KMS-11 (cell line): ENCODE data around the gene ST8SIA2.

Source experiments
- H2AFZ ChIP-seq: fragments of 200-600 bp; sonication (generic); 2 replicates; pipeline ENCODE4 v1.6.1; 2016; ENCODE audit warnings: antibody characterized with exemption, mixed run types, low read depth
- H3K27ac ChIP-seq: fragments of 200-600 bp; sonication (generic); 2 replicates; pipeline ENCODE4 v1.6.1; 2016; ENCODE audit warnings: mild to moderate bottlenecking, mixed run types
- H3K27me3 ChIP-seq: fragments of 200-600 bp; sonication (generic); 2 replicates; pipeline ENCODE4 v1.6.1; 2017; ENCODE audit warnings: mild to moderate bottlenecking, low read depth, mixed run types, moderate library complexity; ENCODE audit not compliant: insufficient read depth
- H3K36me3 ChIP-seq: fragments of 200-600 bp; sonication (generic); 2 replicates; pipeline ENCODE4 v1.6.1; 2017; ENCODE audit warnings: mild to moderate bottlenecking, mixed run types; ENCODE audit not compliant: insufficient read depth
- H3K4me1 ChIP-seq: fragments of 200-600 bp; sonication (generic); 2 replicates; pipeline ENCODE4 v1.6.1; 2016; ENCODE audit warnings: mild to moderate bottlenecking, low read depth, mixed run types; ENCODE audit not compliant: poor library complexity, severe bottlenecking
- H3K4me2 ChIP-seq: fragments of 200-600 bp; sonication (generic); 2 replicates; pipeline ENCODE4 v1.7.0; 2016; ENCODE audit warnings: mild to moderate bottlenecking, mixed run types
- H3K4me3 ChIP-seq: fragments of 200-600 bp; sonication (generic); IDR thresholded peaks from 2 replicates; pipeline ENCODE4 v1.6.1; 2017; ENCODE audit warnings: low read depth, low read length, mixed read lengths; ENCODE audit not compliant: insufficient read depth
- H3K79me2 ChIP-seq: fragments of 200-600 bp; sonication (generic); 2 replicates; pipeline ENCODE4 v1.6.1; 2016; ENCODE audit warnings: low read depth, mixed run types; ENCODE audit not compliant: insufficient read depth
- H3K9ac ChIP-seq: fragments of 200-600 bp; sonication (generic); 2 replicates; pipeline ENCODE4 v1.6.1; 2016; ENCODE audit warnings: mild to moderate bottlenecking, mixed run types
- H4K20me1 ChIP-seq: fragments of 200-600 bp; sonication (generic); 2 replicates; pipeline ENCODE4 v1.6.1; 2016; ENCODE audit warnings: mild to moderate bottlenecking, mixed run types; ENCODE audit not compliant: insufficient read depth
- TF ChIP-seq, protein P1 (sequence below): fragments of 200-600 bp; sonication (generic); conservative IDR thresholded peaks from 2 replicates; pipeline ENCODE4 v1.6.1; 2017; ENCODE audit warnings: low read depth, mild to moderate bottlenecking, antibody characterized with exemption, low read length, moderate library complexity, mixed read lengths

The ST8SIA2 gene

DNA sequence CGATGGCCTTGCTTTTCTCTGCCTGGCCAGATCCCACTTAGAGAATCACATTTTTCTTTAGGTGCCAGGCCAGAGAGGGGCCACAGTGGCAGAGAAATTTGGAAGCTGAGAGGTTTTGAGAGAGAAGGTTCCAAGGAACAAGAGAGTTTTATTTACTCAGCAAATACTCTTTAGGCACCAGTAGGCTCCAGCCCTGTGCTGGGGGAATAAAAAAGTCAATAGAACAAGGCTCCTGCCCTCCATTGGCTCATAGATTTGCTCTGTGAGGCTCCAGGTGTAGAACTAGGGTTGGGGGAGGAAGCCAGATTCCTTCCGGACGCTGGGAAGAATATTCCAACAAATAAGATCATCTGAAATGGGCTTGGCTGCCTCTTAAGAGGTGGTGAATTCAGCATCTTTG lies 59.9 kb downstream of the ST8SIA2 start:
- H3K27me3 ChIP-seq, result no peaks in the 10 kb centered on the region
- H3K4me1 ChIP-seq, result no peaks in the 10 kb centered on the region
- no peaks in the 10 kb centered on the region for H3K79me2 ChIP-seq

GRCh38 chr15:92454555-92455105 lies 60.9 kb downstream of the ST8SIA2 start:
- Histone ChIP-seq H3K79me2 (no peaks in the 10 kb centered on the region), H3K4me1 (no peaks in the 10 kb centered on the region), H3K4me2 (no peak overlapping the region), H3K27me3 (no peaks in the 10 kb centered on the region), H3K9ac (no peak overlapping the region), H3K4me3 (no peak overlapping the region), H3K27ac (no peak overlapping the region), H2AFZ (no peak overlapping the region), H4K20me1 (no peaks in the 10 kb centered on the region), H3K36me3 (0 out of 2 replicates have a peak, but pooled peaks cover 5% of the 10 kb centered on the region)
- TF ChIP-seq, protein P1, sequence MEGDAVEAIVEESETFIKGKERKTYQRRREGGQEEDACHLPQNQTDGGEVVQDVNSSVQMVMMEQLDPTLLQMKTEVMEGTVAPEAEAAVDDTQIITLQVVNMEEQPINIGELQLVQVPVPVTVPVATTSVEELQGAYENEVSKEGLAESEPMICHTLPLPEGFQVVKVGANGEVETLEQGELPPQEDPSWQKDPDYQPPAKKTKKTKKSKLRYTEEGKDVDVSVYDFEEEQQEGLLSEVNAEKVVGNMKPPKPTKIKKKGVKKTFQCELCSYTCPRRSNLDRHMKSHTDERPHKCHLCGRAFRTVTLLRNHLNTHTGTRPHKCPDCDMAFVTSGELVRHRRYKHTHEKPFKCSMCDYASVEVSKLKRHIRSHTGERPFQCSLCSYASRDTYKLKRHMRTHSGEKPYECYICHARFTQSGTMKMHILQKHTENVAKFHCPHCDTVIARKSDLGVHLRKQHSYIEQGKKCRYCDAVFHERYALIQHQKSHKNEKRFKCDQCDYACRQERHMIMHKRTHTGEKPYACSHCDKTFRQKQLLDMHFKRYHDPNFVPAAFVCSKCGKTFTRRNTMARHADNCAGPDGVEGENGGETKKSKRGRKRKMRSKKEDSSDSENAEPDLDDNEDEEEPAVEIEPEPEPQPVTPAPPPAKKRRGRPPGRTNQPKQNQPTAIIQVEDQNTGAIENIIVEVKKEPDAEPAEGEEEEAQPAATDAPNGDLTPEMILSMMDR, result no peak

More for the DNA sequence above, 59.9 kb downstream of the ST8SIA2 start:
- H3K4me2 ChIP-seq, result no peak overlapping the region
- H3K4me3 ChIP-seq, result no peak overlapping the region
- TF ChIP-seq, protein P1, result no peak
- no peak overlapping the region for H3K27ac ChIP-seq
- H3K9ac ChIP-seq, result no peak overlapping the region
- H2AFZ ChIP-seq, result no peak overlapping the region
- no peaks in the 10 kb centered on the region for H4K20me1 ChIP-seq
- 0 out of 2 replicates have a peak, but pooled peaks cover 8% of the 10 kb centered on the region for H3K36me3 ChIP-seq

GRCh38 chr15:92455271-92455670 lies 61.6 kb downstream of the ST8SIA2 start:
- Histone ChIP-seq H3K27me3 (no peaks in the 10 kb centered on the region), H2AFZ (no peak overlapping the region), H3K79me2 (no peaks in the 10 kb centered on the region), H3K9ac (no peak overlapping the region), H3K4me2 (no peak overlapping the region), H3K27ac (no peak overlapping the region), H3K4me1 (no peaks in the 10 kb centered on the region), H3K4me3 (no peak overlapping the region), H4K20me1 (no peaks in the 10 kb centered on the region), H3K36me3 (no peaks in the 10 kb centered on the region)
- TF ChIP-seq, protein P1, result no peak

DNA sequence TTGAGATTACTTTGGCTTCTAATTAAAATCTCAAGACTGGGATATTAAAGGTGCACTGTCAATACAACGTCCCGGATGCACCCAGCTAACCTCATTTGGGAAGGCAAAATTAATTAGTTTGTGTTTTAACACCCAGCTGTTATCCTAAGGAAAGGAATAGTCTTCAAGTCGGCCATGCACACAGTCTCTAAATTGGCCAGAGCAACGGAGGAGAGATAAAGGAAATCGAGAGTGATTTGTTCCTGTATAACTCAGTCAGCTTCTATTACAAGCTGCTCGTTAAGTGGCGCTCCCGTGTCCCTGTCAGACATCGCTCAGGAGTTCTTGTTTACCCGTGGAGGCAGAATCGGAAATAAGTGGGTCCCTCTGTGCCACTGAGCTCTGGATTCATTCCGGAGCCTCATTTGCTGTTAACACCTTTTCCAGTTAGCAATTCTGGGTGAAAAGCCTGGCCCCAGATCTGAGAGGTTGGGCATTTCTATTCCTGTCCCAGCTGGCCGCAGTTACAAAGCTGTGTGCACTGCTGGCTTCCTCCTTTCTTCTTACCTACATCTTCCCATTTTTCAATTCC lies 63.9 kb downstream of the ST8SIA2 start:
- H3K4me2 ChIP-seq, result no peak overlapping the region
- no peaks in the 10 kb centered on the region for H3K27me3 ChIP-seq
- no peak overlapping the region for H3K9ac ChIP-seq
- TF ChIP-seq, protein P1, result no peak
- no peak overlapping the region for H3K27ac ChIP-seq
- no peaks in the 10 kb centered on the region for H3K79me2 ChIP-seq
- no peak overlapping the region for H3K4me3 ChIP-seq
- H3K4me1 ChIP-seq, result no peaks in the 10 kb centered on the region
- H3K36me3 ChIP-seq, result no peaks in the 10 kb centered on the region
- no peaks in the 10 kb centered on the region for H4K20me1 ChIP-seq
- H2AFZ ChIP-seq, result no peak overlapping the region
